AG04450 (cell line): Measurements from ENCODE around the gene SERINC5. TPM values are rescaled to one million over a fixed set of nuclear protein-coding genes. Genes with fewer than 3 reads are reported as not detected.

Source experiments
- CTCF ChIA-PET: fragments of 300-600, 350-600 bp; formaldehyde crosslinking; extraction: SDS; loops from one replicate; lab custom pipeline; 2022; ENCODE audit warnings: antibody characterized with exemption, inconsistent platforms; lab: Charles Lee
- POLR2A ChIA-PET: fragments of 350-600 bp; formaldehyde crosslinking; extraction: SDS; loops from one replicate; lab custom pipeline; 2021; ENCODE audit warnings: antibody characterized with exemption, inconsistent platforms; lab: Yijun Ruan, JAX
- DNase-seq: peaks from one replicate; pipeline ENCODE4 v3.0.0-alpha.2; 2011; ENCODE audit warnings: low read depth, low spot score
- H3K27ac ChIP-seq: one replicate; pipeline ENCODE4 v1.5.1; 2012; ENCODE audit warnings: low read depth, low read length, control low read depth
- H3K27me3 ChIP-seq: one replicate; pipeline ENCODE4 v1.6.0; 2012; ENCODE audit warnings: low read length; ENCODE audit not compliant: control insufficient read depth, insufficient read depth
- H3K4me3 ChIP-seq: 2 replicates; pipeline ENCODE4 v1.5.1; 2011; ENCODE audit warnings: mild to moderate bottlenecking, low read depth, low read length, control low read depth
- H3K9me3 ChIP-seq: 2 replicates; pipeline ENCODE4 v1.5.1; 2012; ENCODE audit warnings: low read length; ENCODE audit not compliant: control insufficient read depth, insufficient read depth
- polyA plus RNA-seq: library from polyadenylated mRNA; depleted of rRNA; stranded (reverse); fragments of >200 nt; gene quantifications from 2 replicates; pipeline ENCODE4 v1.2.3, GENCODE V29; 2011
- TF ChIP-seq, protein P1 (sequence below): IDR thresholded peaks from 2 replicates; pipeline ENCODE4 v1.5.1; 2011; ENCODE audit warnings: low read depth, low read length, control low read depth, inconsistent platforms

Gene SERINC5
- polyA plus RNA-seq, 1 experiment = 8.5 TPM

DNA sequence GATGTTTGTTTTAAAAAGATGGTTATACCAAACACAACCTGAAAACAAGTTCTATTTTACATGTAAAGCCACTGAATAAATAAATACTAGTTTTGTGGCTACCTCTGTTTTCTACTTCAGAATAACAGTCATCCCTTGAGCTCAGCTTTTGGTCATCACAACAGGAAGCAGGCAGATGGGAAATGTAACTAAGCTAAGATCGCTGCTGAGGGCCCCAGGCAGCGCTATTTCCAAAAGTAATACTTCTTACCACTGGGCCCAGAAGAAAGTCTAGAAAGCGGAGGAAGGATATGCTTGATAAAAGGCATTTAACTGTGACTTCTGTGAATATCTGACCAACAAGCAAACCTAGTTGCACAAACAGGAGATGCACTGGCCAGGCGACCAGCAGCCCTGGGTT lies 61.4 kb downstream of the SERINC5 start:
- H3K9me3 ChIP-seq = no peaks in the 10 kb centered on the region
- no peaks in the 10 kb centered on the region for H3K27me3 ChIP-seq
- H3K4me3 ChIP-seq = no peak overlapping the region
- TF ChIP-seq, protein P1, sequence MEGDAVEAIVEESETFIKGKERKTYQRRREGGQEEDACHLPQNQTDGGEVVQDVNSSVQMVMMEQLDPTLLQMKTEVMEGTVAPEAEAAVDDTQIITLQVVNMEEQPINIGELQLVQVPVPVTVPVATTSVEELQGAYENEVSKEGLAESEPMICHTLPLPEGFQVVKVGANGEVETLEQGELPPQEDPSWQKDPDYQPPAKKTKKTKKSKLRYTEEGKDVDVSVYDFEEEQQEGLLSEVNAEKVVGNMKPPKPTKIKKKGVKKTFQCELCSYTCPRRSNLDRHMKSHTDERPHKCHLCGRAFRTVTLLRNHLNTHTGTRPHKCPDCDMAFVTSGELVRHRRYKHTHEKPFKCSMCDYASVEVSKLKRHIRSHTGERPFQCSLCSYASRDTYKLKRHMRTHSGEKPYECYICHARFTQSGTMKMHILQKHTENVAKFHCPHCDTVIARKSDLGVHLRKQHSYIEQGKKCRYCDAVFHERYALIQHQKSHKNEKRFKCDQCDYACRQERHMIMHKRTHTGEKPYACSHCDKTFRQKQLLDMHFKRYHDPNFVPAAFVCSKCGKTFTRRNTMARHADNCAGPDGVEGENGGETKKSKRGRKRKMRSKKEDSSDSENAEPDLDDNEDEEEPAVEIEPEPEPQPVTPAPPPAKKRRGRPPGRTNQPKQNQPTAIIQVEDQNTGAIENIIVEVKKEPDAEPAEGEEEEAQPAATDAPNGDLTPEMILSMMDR = no peak
- DNase-seq = no peak
- ChIA-PET POLR2A (interaction anchor here (1.3 kb wide), 1 partner anchor 61 kb away, joined by 3 read pairs; no protein-coding TSS in a partner anchor), CTCF (no interaction called here)
- no peak overlapping the region for H3K27ac ChIP-seq

DNA sequence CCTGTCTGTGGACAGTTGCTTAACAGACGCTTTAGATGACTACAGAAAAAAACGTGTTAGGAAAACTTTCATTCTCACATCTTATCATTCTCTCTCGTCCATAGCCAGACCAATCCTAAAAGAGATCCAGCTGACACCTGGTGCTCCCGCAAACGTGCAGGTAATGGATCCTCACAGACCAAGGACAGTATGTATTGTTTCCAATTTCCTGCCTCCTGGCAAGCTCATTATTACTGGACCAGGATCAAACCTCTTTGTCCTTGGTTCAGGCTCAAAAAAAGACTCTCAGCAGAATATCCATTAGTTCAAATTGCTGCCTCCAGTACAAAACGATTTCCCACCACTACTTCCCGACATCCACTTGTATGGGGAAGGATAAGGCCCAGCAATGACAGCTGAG lies 62.4 kb downstream of the SERINC5 start:
- POLR2A ChIA-PET = interaction anchor here (1.3 to 1.6 kb wide), 2 partner anchors 53 to 62 kb away, joined by 3 to 4 read pairs; no protein-coding TSS in a partner anchor
- no peak overlapping the region for H3K27ac ChIP-seq
- CTCF ChIA-PET = interaction anchor here (0.5 to 1.1 kb wide), 3 partner anchors 98 to 951 kb away, joined by 3 read pairs; no protein-coding TSS in a partner anchor
- DNase-seq = no peak
- H3K4me3 ChIP-seq = no peak overlapping the region
- no peaks in the 10 kb centered on the region for H3K9me3 ChIP-seq
- TF ChIP-seq, protein P1 = no peak
- H3K27me3 ChIP-seq = no peaks in the 10 kb centered on the region

DNA sequence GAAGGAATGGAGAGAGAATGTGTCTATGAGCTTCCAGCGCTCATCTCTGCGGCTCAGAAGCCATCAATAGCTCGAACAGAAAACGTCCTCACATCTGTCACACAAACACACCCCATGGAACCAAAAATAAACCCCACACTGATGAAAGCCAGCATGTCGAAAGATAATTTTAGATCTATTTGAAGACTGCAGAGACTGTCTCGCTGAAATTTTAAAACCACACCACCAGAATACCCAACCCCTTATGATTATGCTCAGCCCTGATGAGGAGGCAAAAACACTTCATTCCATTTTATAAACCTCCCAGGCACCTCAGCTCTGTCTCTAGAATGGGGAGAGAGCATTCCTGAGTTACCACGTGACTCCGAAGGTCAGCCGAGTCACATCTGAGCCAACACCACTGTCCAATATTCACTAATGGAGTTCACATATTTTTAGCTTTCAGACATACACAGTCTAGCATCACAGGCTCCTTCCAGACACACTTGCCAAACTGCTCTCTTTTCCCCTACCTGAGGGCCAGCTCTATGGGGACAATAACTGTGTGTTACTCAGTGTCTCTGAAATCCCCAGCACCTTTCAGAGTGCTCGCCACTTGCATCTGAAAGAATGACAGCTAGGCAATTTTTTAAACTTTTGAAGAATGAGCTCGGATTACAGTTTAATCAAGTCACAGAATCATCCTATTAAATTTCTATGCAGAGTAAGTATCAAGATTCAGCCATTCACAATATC lies 63.2 kb downstream of the SERINC5 start:
- no peaks in the 10 kb centered on the region for H3K9me3 ChIP-seq
- no peaks in the 10 kb centered on the region for H3K27me3 ChIP-seq
- DNase-seq = no peak
- no peak overlapping the region for H3K4me3 ChIP-seq
- ChIA-PET CTCF (interaction anchor here (0.7 to 1.1 kb wide), 2 partner anchors 97 to 109 kb away, joined by 3 read pairs; no protein-coding TSS in a partner anchor), POLR2A (interaction anchor here (1.6 kb wide), 1 partner anchor 54 kb away, joined by 4 read pairs; no protein-coding TSS in a partner anchor)
- H3K27ac ChIP-seq = no peak overlapping the region
- TF ChIP-seq, protein P1 = no peak

DNA sequence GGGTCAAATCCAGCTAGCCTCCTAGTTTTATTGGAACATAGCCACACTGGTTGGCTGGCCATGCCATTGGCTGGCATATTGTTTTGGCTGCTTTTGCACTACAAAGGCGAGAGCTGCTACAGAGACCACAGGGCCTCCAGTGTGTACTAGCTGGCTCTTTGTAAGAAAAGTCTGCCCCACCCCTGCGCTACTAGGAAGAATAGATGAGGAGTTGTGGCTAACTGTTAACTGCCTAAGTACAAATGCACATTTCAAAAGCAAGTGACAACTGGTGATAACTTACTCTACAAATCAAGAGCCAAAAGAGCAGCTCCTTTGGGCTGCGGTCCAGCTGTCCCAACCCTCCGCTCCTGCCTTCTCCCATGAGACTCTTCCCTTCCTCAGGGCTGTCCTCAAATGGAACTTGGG lies 63.9 kb downstream of the SERINC5 start:
- CTCF ChIA-PET = interaction anchor here (0.6 kb wide), 1 partner anchor 47 kb away, joined by 3 read pairs; no protein-coding TSS in a partner anchor
- POLR2A ChIA-PET = interaction anchor here (1.6 kb wide), 1 partner anchor 55 kb away, joined by 4 read pairs; no protein-coding TSS in a partner anchor
- no peak for DNase-seq
- H3K4me3 ChIP-seq = no peak overlapping the region
- TF ChIP-seq, protein P1 = no peak
- H3K27me3 ChIP-seq = no peaks in the 10 kb centered on the region
- H3K27ac ChIP-seq = no peak overlapping the region
- no peaks in the 10 kb centered on the region for H3K9me3 ChIP-seq

DNA sequence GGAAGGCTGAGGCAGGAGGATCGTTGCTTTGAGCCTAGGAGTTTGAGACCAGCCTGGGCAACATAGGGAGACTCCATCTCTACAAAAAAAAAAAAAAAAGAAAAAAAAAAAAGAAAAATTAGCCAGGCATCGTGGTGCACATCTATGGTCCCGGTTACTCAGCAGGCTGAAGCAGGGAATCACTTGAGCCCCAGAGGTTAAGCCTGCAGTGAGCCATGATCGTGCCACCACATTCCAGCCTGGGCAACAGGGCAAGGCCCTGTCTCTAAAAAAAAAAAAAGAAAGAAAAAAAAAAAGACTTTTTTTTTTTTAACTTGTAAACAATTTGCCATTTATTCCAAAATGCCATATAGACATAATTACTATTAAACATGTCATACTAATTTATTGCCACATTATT lies 64.5 kb downstream of the SERINC5 start:
- TF ChIP-seq, protein P1 = no peak
- no peak overlapping the region for H3K27ac ChIP-seq
- H3K4me3 ChIP-seq = no peak overlapping the region
- ChIA-PET POLR2A (no interaction called here), CTCF (interaction anchor here (0.6 kb wide), 1 partner anchor 46 kb away, joined by 3 read pairs; no protein-coding TSS in a partner anchor)
- H3K27me3 ChIP-seq = no peaks in the 10 kb centered on the region
- no peak for DNase-seq
- H3K9me3 ChIP-seq = no peaks in the 10 kb centered on the region
